HG03520 (cell line): ENCODE results near the gene SBSN.
"Not testable (repeated sequence)": the region's sequence is repeated elsewhere in the genome, so short reads cannot be mapped to it uniquely, and the experiment has no call there.

Experiments used
- ATAC-seq: cut with Tn5 transposase; IDR thresholded peaks from one replicate; pipeline ENCODE4 v1.9.1; 2021; ENCODE audit warnings: mild to moderate bottlenecking, moderate library complexity; ENCODE audit not compliant: unreplicated experiment

SBSN gene

GRCh38 chr19:35476149-35476548 lies 52.0 kb downstream of the SBSN start:
- ATAC-seq = no peak

GRCh38 chr19:35474594-35474993 lies 53.5 kb downstream of the SBSN start:
- not testable (repeated sequence) for ATAC-seq

DNA sequence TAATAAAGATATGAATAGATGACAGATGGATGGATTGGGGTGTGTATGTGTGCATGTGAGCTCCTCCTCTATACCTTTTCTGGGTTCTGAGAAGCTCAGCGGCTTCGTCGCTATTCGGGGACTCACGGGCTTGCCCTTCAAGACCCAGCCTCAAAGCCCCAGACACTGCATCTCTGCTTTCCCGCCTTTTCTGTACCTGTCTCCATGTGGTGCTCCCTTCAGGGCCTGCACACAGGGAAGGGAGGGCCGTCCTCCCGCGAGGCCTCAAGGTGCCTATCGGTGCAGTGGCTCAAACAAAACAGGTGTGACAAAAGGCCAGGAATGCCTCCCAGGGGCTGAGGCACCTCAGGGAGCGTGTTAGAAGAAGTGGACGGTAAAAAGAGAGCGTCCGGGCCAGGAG lies 54.0 kb downstream of the SBSN start:
- ATAC-seq = no peak
